Activated CD8-positive, alpha-beta memory T cell treated with anti-CD3 and anti-CD28 coated beads, Interleukin-2, amount 10 ng/mL, durations not matched to agents 7 days and 5 days (primary cell): ENCODE results near the gene NOL6. TPM values are rescaled to one million over a fixed set of nuclear protein-coding genes. Genes with fewer than 3 reads are reported as not detected.
"Not testable (repeated sequence)": the region's sequence is repeated elsewhere in the genome, so short reads cannot be mapped to it uniquely, and the experiment has no call there.

Experiments used
- ATAC-seq: fragments of 150-1000 bp; cut with Tn5 transposase; one replicate; pipeline ENCODE4 v1.10.0; 2021; ENCODE audit warnings: moderate library complexity
- CTCF ChIA-PET: fragments of 350-600 bp; sonication (Branson Sonifier 250); formaldehyde crosslinking; loops from one replicate; lab custom pipeline; 2021; ENCODE audit warnings: antibody characterized with exemption; lab: Charles Lee
- DNase-seq: peaks from one replicate; pipeline ENCODE4 v3.0.0-alpha.2; 2020
- H3K27ac Mint-ChIP-seq: one replicate; pipeline ENCODE4 v1.8.0; 2021; ENCODE audit warnings: mild to moderate bottlenecking, mixed read lengths
- H3K27me3 Mint-ChIP-seq: one replicate; pipeline ENCODE4 v1.8.0; 2021; ENCODE audit warnings: mixed read lengths
- H3K36me3 Mint-ChIP-seq: one replicate; pipeline ENCODE4 v1.8.0; 2021; ENCODE audit warnings: mild to moderate bottlenecking, mixed read lengths
- H3K4me1 Mint-ChIP-seq: one replicate; pipeline ENCODE4 v1.8.0; 2021; ENCODE audit warnings: mixed read lengths
- H3K4me3 Mint-ChIP-seq: one replicate; pipeline ENCODE4 v1.8.0; 2021; ENCODE audit warnings: mild to moderate bottlenecking, moderate library complexity, mixed read lengths
- H3K9me3 Mint-ChIP-seq: one replicate; pipeline ENCODE4 v1.8.0; 2022; ENCODE audit warnings: low read depth, mixed read lengths
- total RNA-seq, 2 experiments: library from RNA; stranded (reverse); gene quantifications; one replicate each; pipeline ENCODE4 v1.2.3, GENCODE V29; 2021

Gene NOL6, protein sequence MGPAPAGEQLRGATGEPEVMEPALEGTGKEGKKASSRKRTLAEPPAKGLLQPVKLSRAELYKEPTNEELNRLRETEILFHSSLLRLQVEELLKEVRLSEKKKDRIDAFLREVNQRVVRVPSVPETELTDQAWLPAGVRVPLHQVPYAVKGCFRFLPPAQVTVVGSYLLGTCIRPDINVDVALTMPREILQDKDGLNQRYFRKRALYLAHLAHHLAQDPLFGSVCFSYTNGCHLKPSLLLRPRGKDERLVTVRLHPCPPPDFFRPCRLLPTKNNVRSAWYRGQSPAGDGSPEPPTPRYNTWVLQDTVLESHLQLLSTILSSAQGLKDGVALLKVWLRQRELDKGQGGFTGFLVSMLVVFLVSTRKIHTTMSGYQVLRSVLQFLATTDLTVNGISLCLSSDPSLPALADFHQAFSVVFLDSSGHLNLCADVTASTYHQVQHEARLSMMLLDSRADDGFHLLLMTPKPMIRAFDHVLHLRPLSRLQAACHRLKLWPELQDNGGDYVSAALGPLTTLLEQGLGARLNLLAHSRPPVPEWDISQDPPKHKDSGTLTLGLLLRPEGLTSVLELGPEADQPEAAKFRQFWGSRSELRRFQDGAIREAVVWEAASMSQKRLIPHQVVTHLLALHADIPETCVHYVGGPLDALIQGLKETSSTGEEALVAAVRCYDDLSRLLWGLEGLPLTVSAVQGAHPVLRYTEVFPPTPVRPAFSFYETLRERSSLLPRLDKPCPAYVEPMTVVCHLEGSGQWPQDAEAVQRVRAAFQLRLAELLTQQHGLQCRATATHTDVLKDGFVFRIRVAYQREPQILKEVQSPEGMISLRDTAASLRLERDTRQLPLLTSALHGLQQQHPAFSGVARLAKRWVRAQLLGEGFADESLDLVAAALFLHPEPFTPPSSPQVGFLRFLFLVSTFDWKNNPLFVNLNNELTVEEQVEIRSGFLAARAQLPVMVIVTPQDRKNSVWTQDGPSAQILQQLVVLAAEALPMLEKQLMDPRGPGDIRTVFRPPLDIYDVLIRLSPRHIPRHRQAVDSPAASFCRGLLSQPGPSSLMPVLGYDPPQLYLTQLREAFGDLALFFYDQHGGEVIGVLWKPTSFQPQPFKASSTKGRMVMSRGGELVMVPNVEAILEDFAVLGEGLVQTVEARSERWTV
- total RNA-seq: 10 to 100 TPM; 34.3 to 43.1 TPM

DNA sequence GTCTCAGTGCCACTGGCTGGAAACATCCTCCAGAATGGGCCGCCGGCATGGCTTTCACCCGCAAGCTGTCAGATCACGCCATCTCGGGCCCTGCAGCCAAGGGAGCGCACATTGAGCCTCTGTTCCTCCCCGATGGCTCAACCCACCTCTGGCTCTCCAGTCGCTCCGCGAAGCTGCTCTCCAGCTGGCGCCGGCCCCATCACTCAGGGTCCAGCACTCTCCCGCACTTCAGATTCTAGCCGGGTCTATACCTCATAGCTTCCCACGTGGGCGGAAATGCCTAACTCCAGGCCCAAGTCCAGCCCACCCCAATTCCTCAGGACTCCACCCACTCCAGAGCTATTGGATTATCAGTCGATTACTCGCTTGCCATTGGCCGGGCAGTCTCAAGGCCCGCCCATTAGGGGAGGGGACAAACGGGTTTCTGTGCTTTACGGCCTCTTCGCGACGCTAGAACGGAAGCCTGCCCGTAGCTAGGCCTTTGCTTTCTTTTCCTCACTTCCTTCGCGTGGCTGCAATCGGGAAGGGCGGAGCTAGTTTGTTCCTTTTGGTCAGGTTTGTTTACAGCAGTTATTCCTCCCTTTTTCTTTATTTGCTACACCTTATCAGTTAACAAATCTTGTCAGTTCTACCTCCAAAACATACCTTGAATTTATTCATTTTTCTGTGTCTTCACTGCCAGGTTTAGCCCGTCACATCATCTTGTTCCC lies at the start of gene NOL6:
TSS of gene NOL6 (minus strand) at position 282 of the 710 bp plus-strand sequence. CDS start at position 200, 82 bp downstream.
- Mint-ChIP-seq H3K4me3 (peak within 1 kb of the TSS; percentile 98), H3K9me3 (no peaks in the 10 kb centered on the region)

GRCh38 chr9:33521861-33522260 lies 48.1 kb upstream of the NOL6 start:
- H3K4me1 Mint-ChIP-seq, CTCF ChIA-PET, H3K27ac Mint-ChIP-seq, H3K9me3 Mint-ChIP-seq, H3K36me3 Mint-ChIP-seq, ATAC-seq, DNase-seq, H3K4me3 Mint-ChIP-seq: not testable (repeated sequence)
- peaks cover 56% of the 10 kb centered on the region for H3K27me3 Mint-ChIP-seq

More for the DNA sequence above, at the start of gene NOL6:
- Mint-ChIP-seq H3K27ac (peak within 1 kb of the TSS; percentile 91), H3K27me3 (no peaks in the 10 kb centered on the region), H3K36me3 (peaks cover 22% of the 10 kb centered on the region), H3K4me1 (peaks cover 30% of the 10 kb centered on the region)
- ATAC-seq (peak; percentile 100), DNase-seq (peak; percentile 99)
- CTCF ChIA-PET: interaction anchor here (0.9 to 18.1 kb wide), 15 partner anchors 9 to 187 kb away, joined by 3 to 233 read pairs (median 5); partner anchors contain the start of genes ANKRD18B and AQP3

DNA sequence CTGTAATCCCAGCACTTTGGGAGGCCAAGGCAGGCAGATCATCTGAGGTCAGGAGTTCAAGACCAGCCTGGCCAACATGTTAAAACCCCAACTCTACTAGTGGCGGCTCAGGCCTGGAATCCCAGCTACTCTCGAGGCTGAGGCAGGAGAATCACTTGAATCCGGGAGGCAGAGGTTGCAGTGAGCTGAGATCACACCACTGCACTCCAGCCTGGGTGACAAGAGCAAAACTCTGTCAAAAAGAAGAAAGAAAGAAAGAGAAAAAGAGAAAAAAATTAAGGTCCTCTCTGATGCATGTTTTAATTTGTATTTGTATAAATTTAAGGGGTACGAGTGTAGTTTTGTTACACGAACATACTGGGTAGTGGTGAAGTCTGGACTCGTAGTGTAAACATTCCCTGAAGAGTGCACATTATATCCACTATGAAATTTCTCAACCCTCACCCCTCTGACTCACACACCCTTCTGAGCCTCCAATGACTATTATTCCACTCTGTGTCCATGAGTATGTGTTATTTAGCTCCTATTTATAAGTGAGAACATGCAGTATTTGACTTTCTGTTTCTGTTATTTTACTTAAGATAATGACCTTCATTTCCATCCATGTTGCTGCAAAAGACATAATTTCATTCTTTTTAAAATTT lies 44.3 kb upstream of the NOL6 start:
- not testable (repeated sequence) for H3K4me3 Mint-ChIP-seq, H3K36me3 Mint-ChIP-seq

GRCh38 chr9:33517373-33517772 lies 43.6 kb upstream of the NOL6 start:
- ATAC-seq: no peak
- CTCF ChIA-PET: interaction anchor here (1.0 to 1.1 kb wide), 3 partner anchors 10 to 101 kb away, joined by 3 to 5 read pairs (median 3); no protein-coding TSS in a partner anchor
- peaks cover 26% of the 10 kb centered on the region for H3K27me3 Mint-ChIP-seq

More for the DNA sequence above, 44.3 kb upstream of the NOL6 start:
- not testable (repeated sequence) for DNase-seq, H3K27ac Mint-ChIP-seq, ATAC-seq, H3K9me3 Mint-ChIP-seq, H3K4me1 Mint-ChIP-seq
- peaks cover 33% of the 10 kb centered on the region for H3K27me3 Mint-ChIP-seq
- CTCF ChIA-PET: interaction anchor here (1.0 to 1.1 kb wide), 3 partner anchors 9 to 102 kb away, joined by 3 to 5 read pairs (median 3); no protein-coding TSS in a partner anchor

GRCh38 chr9:33516397-33516796 lies 42.7 kb upstream of the NOL6 start:
- H3K4me3 Mint-ChIP-seq, DNase-seq, H3K9me3 Mint-ChIP-seq, CTCF ChIA-PET, H3K36me3 Mint-ChIP-seq, H3K27ac Mint-ChIP-seq, H3K4me1 Mint-ChIP-seq, ATAC-seq: not testable (repeated sequence)
- H3K27me3 Mint-ChIP-seq: peaks cover 16% of the 10 kb centered on the region

More at GRCh38 chr9:33517373-33517772, 43.6 kb upstream of the NOL6 start:
- H3K9me3 Mint-ChIP-seq: no peaks in the 10 kb centered on the region
- no peak for DNase-seq
- H3K27ac Mint-ChIP-seq: no peak overlapping the region
- no peaks in the 10 kb centered on the region for H3K36me3 Mint-ChIP-seq
- H3K4me1 Mint-ChIP-seq: no peaks in the 10 kb centered on the region
- H3K4me3 Mint-ChIP-seq: no peak overlapping the region

DNA sequence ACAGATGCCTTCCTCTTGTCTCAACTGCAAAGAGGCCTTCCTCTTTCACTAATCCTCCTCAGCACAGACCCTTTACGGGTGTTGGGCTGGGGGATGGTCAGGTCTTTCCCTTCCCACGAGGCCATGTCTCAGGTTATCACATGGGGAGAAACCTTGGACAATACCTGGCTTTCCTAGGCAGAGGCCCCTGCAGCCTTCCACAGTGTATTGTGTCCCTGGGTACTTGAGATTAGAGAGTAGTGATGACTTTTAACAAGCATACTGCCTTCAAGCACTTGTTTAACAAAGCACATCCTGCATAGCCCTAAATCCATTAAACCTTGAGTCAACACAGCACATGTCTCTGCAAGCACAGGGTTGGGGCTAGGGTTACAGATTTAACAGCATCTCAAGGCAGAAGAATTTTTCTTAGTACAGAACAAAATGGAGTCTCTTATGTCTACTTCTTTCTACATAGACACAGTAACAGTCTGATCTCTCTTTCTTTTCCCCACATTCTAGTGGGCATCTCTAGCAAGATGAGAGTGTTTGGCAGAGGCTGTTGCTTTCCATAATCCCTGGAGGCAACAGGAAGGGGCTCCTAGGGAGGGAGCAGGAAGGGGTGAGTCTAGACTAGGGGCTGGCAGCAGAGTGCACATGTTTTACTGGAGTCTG lies 41.7 kb upstream of the NOL6 start:
- H3K4me3 Mint-ChIP-seq: not testable (repeated sequence)

GRCh38 chr9:33512535-33512934 lies 38.8 kb upstream of the NOL6 start:
- H3K4me3 Mint-ChIP-seq, H3K9me3 Mint-ChIP-seq, H3K27me3 Mint-ChIP-seq, H3K4me1 Mint-ChIP-seq, H3K36me3 Mint-ChIP-seq, ATAC-seq, DNase-seq, CTCF ChIA-PET, H3K27ac Mint-ChIP-seq: not testable (repeated sequence)

More for the DNA sequence above, 41.7 kb upstream of the NOL6 start:
- H3K27ac Mint-ChIP-seq, CTCF ChIA-PET, H3K9me3 Mint-ChIP-seq, ATAC-seq, H3K36me3 Mint-ChIP-seq, H3K4me1 Mint-ChIP-seq, DNase-seq: not testable (repeated sequence)
- H3K27me3 Mint-ChIP-seq: peaks cover 12% of the 10 kb centered on the region

GRCh38 chr9:33511184-33511517 lies 37.4 kb upstream of the NOL6 start:
- not testable (repeated sequence) for H3K36me3 Mint-ChIP-seq, H3K27me3 Mint-ChIP-seq, H3K4me1 Mint-ChIP-seq, ATAC-seq, DNase-seq, H3K9me3 Mint-ChIP-seq
- Mint-ChIP-seq H3K27ac (peak overlapping the region; percentile 88), H3K4me3 (peak overlapping the region; percentile 85)
- CTCF ChIA-PET: interaction anchor here (0.9 to 1.1 kb wide), 2 partner anchors 9 to 15 kb away, joined by 3 read pairs; no protein-coding TSS in a partner anchor

- ATAC-seq (peak; percentile 92), DNase-seq (peak; percentile 59)
- Mint-ChIP-seq H3K9me3 (no peaks in the 10 kb centered on the region), H3K4me3 (peak overlapping the region; percentile 85), H3K36me3 (peaks cover 1% of the 10 kb centered on the region), H3K4me1 (peaks cover 3% of the 10 kb centered on the region), H3K27ac (peak overlapping the region; percentile 88), H3K27me3 (no peaks in the 10 kb centered on the region)
- CTCF ChIA-PET: interaction anchor here (0.8 to 1.1 kb wide), 3 partner anchors 8 to 35 kb away, joined by 3 to 4 read pairs (median 3); no protein-coding TSS in a partner anchor
These were observed 36.8 kb upstream of the NOL6 start for GRCh38 chr9:33510262-33511183.

DNA sequence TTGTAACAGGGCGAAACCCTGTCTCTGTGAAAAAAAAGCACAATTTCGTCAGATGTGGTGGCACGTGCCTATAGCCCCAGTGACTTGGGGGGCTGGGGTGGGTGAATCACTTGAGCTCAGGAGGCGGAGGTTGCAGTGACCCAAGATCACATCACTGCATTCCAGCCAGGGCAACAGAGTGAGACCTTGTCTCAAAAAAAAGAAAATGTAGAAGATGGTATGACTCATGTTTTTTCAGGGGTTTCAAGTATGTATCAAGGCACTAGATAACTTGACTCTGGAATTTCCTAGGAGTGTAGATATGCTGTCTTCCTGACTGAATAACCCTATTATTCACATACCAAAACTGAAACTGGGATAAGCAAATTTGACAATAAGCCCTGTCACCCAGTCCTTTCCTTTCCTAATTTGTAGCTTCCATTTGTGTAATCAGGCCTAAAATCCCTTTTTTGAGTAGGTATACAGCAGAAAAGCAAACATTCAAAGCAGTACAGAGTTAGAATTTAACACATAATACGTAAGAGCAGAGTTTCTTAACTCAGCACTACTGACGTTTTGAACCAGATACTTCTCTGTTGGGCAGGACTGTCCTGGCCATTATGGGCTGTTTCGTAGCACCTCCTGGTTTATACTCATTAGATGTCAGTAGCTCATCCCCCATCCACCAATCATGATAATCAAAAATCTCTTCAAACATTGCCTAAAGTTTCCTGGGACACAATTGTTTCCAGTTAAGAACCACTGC lies 33.1 kb upstream of the NOL6 start:
- Mint-ChIP-seq H3K9me3 (no peaks in the 10 kb centered on the region), H3K27ac (no peak overlapping the region), H3K4me1 (peaks cover 3% of the 10 kb centered on the region), H3K4me3 (no peak overlapping the region), H3K27me3 (no peaks in the 10 kb centered on the region), H3K36me3 (peaks cover 1% of the 10 kb centered on the region)
- ATAC-seq: no peak
- DNase-seq: no peak
- CTCF ChIA-PET: no interaction called here
